HepG2 (cell line): Measurements from ENCODE around the gene SCYGR8. TPM values are rescaled to one million over a fixed set of nuclear protein-coding genes. Genes with fewer than 3 reads are reported as not detected.
A peak's percentile ranks its signal among the peaks of the same experiment; 100 is the strongest.

Experiments
- ATF1 ChIP-seq: IDR thresholded peaks from 2 replicates; pipeline ENCODE4 v1.6.1; 2016; ENCODE audit warnings: mild to moderate bottlenecking, control low read depth
- ELF1 ChIP-seq: sonication (generic); formaldehyde crosslinking; IDR thresholded peaks from 2 replicates; pipeline ENCODE4 v1.4.0; 2020; ENCODE audit warnings: missing genetic modification reagents
- FOXA3 ChIP-seq: IDR thresholded peaks from 2 replicates; pipeline ENCODE4 v1.6.1; 2016; ENCODE audit warnings: missing genetic modification reagents, missing compliant biosample characterization
- IKZF1 ChIP-seq: fragments of 450-650 bp; IDR thresholded peaks from 2 replicates; pipeline ENCODE4 v1.7.1; 2016
- KLF6 ChIP-seq: IDR thresholded peaks from 2 replicates; pipeline ENCODE4 v1.8.0; 2016; ENCODE audit warnings: missing biosample characterization, missing genetic modification reagents
- SMAD3 ChIP-seq: sonication (generic); formaldehyde crosslinking; IDR thresholded peaks from 2 replicates; pipeline ENCODE4 v1.4.0; 2020; ENCODE audit warnings: missing genetic modification reagents
- SPEN ChIP-seq: sonication (generic); formaldehyde crosslinking; IDR thresholded peaks from 2 replicates; pipeline ENCODE4 v1.5.1; 2020; ENCODE audit warnings: low read depth, mild to moderate bottlenecking, missing genetic modification reagents
- SRY ChIP-seq: sonication (generic); formaldehyde crosslinking; IDR thresholded peaks from 2 replicates; pipeline ENCODE4 v1.8.0; 2022; ENCODE audit warnings: mild to moderate bottlenecking, missing genetic modification reagents
- TBX2 ChIP-seq: sonication (generic); formaldehyde crosslinking; IDR thresholded peaks from 2 replicates; pipeline ENCODE4 v1.5.0; 2020; ENCODE audit warnings: missing genetic modification reagents, mild to moderate bottlenecking, borderline replicate concordance
- TFDP1 ChIP-seq: IDR thresholded peaks from 2 replicates; pipeline ENCODE4 v1.6.1; 2016; ENCODE audit warnings: missing compliant biosample characterization, missing genetic modification reagents, borderline replicate concordance
- U2AF1 ChIP-seq: fragments of 200-400 bp; formaldehyde crosslinking; optimal IDR thresholded peaks from 2 replicates; pipeline ENCODE3; 2017; ENCODE audit warnings: mild to moderate bottlenecking, low read depth, low read length
- U2AF2 ChIP-seq: fragments of 200-400 bp; formaldehyde crosslinking; IDR thresholded peaks from 2 replicates; pipeline ENCODE4 v1.6.1; 2017; ENCODE audit warnings: low read depth, mild to moderate bottlenecking, low read length
- YEATS2 ChIP-seq: sonication (generic); formaldehyde crosslinking; IDR thresholded peaks from 2 replicates; pipeline ENCODE4 v1.4.0; 2020; ENCODE audit warnings: missing genetic modification reagents, borderline replicate concordance
- ZBTB39 ChIP-seq: sonication (generic); formaldehyde crosslinking; IDR thresholded peaks from 2 replicates; pipeline ENCODE4 v1.5.0; 2020; ENCODE audit warnings: missing genetic modification reagents
- ZFY ChIP-seq: sonication (generic); formaldehyde crosslinking; IDR thresholded peaks from 2 replicates; pipeline ENCODE4 v1.4.0; 2020; ENCODE audit warnings: missing genetic modification reagents
- ZHX1 ChIP-seq: sonication (generic); formaldehyde crosslinking; IDR thresholded peaks from 2 replicates; pipeline ENCODE4 v1.8.1; 2022; ENCODE audit warnings: low read depth, mild to moderate bottlenecking, missing genetic modification reagents
- ZNF10 ChIP-seq: sonication (generic); formaldehyde crosslinking; IDR thresholded peaks from 2 replicates; pipeline ENCODE4 v1.4.0; 2020; ENCODE audit warnings: mild to moderate bottlenecking, low read depth, missing genetic modification reagents, borderline replicate concordance
- ZNF468 ChIP-seq: sonication (generic); formaldehyde crosslinking; IDR thresholded peaks from 2 replicates; pipeline ENCODE4 v1.8.0; 2022; ENCODE audit warnings: mild to moderate bottlenecking, moderate library complexity, missing genetic modification reagents
- ZNF607 ChIP-seq: sonication (generic); formaldehyde crosslinking; IDR thresholded peaks from 2 replicates; pipeline ENCODE4 v1.5.1; 2020; ENCODE audit warnings: missing genetic modification reagents, mild to moderate bottlenecking, borderline replicate concordance
- ZNF644 ChIP-seq: IDR thresholded peaks from 2 replicates; pipeline ENCODE4 v1.6.1; 2016; ENCODE audit warnings: low read depth
- ZNF691 ChIP-seq: sonication (generic); formaldehyde crosslinking; IDR thresholded peaks from 2 replicates; pipeline ENCODE4 v1.4.0; 2020; ENCODE audit warnings: missing genetic modification reagents, low read depth, mild to moderate bottlenecking, borderline replicate concordance
- ZNF7 ChIP-seq: IDR thresholded peaks from 2 replicates; pipeline ENCODE4 v1.6.1; 2016; ENCODE audit warnings: missing biosample characterization, missing genetic modification reagents
- ZNF737 ChIP-seq: sonication (generic); formaldehyde crosslinking; IDR thresholded peaks from 2 replicates; pipeline ENCODE4 v1.5.0; 2020; ENCODE audit warnings: missing genetic modification reagents, mild to moderate bottlenecking, borderline replicate concordance
- polyA plus RNA-seq, 8 experiments: library from polyadenylated mRNA; depleted of rRNA in 3 of 8; stranded (reverse) in 7 of 8; unstranded in 1 of 8; fragments of >200 nt; fragmentation: Illumina TruSeq in 4 of 8; extraction: Trizol in 4 of 8; gene quantifications; 2 replicates each; pipeline versions ENCODE4 v1.2.1 to v1.2.3, GENCODE V29; 2011 to 2016; ENCODE audit warnings: low read depth in 4 of 8, missing spikeins in 1 of 8, mixed read lengths in 1 of 8; ENCODE audit not compliant: insufficient read depth in 1 of 8
- total RNA-seq, 5 experiments: library from RNA; depleted of rRNA; stranded (reverse); fragments of >200 nt; fragmentation: Illumina TruSeq; extraction: Trizol; gene quantifications; 2 replicates each; pipeline ENCODE4 v1.2.3, GENCODE V29; 2016; ENCODE audit warnings: low read depth in 1 of 5
- TF ChIP-seq, protein P1 (sequence below): sonication (generic); formaldehyde crosslinking; IDR thresholded peaks from 2 replicates; pipeline ENCODE4 v1.4.0; 2020; ENCODE audit warnings: missing genetic modification reagents; ENCODE audit errors: not compliant biosample characterization

The SCYGR8 gene
- total and polyA plus RNA-seq, 2 of the 13 experiments (the other 11 are each of a cell fraction or from before 2014, with no cell fraction given), result not detected

- TF ChIP-seq FOXA3, result peak; percentile 68
- no peak for TF ChIP-seq ZNF691 (CRISPR knock-in tag)
- TF ChIP-seq ATF1 (CRISPR knock-in tag), result peak; percentile 81
- no peak; the same call in 1 of the 2 replicates for TF ChIP-seq SPEN (CRISPR knock-in tag)
- TF ChIP-seq ZNF7, result no peak
- TF ChIP-seq IKZF1, result no peak
- no peak for TF ChIP-seq ZNF10 (CRISPR knock-in tag)
- no peak for TF ChIP-seq SRY (CRISPR knock-in tag)
- peak; percentile 65; the same call in 1 of the 2 replicates for TF ChIP-seq TFDP1 (CRISPR knock-in tag)
- TF ChIP-seq TBX2, result peak; percentile 55; the same call in 1 of the 2 replicates
- TF ChIP-seq YEATS2 (CRISPR knock-in tag), result peak; percentile 42; the same call in 1 of the 2 replicates
- TF ChIP-seq U2AF2, result no peak
- no peak for TF ChIP-seq ZNF468 (CRISPR knock-in tag)
- TF ChIP-seq, protein P1, sequence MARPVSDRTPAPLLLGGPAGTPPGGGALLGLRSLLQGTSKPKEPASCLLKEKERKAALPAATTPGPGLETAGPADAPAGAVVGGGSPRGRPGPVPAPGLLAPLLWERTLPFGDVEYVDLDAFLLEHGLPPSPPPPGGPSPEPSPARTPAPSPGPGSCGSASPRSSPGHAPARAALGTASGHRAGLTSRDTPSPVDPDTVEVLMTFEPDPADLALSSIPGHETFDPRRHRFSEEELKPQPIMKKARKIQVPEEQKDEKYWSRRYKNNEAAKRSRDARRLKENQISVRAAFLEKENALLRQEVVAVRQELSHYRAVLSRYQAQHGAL, result no peak
- TF ChIP-seq ELF1 (CRISPR knock-in tag), result 0 out of 2 replicates have a peak, but pooled peaks have one; percentile 20
- no peak for TF ChIP-seq ZNF607 (CRISPR knock-in tag)
- TF ChIP-seq ZFY (CRISPR knock-in tag), result peak; percentile 35; the same call in 1 of the 2 replicates
- TF ChIP-seq U2AF1, result no peak
- no peak for TF ChIP-seq ZNF737 (CRISPR knock-in tag)
- TF ChIP-seq ZHX1 (CRISPR knock-in tag), result peak; percentile 88
- TF ChIP-seq ZBTB39 (CRISPR knock-in tag), result no peak
- TF ChIP-seq KLF6 (CRISPR knock-in tag), result no peak
- no peak for TF ChIP-seq SMAD3 (CRISPR knock-in tag)
- no peak for TF ChIP-seq ZNF644 (CRISPR knock-in tag)
Observed at GRCh38 chr2:227759411-227760118, 13.9 kb downstream of the SCYGR8 start (continued).
